Measurements from ENCODE around the gene FBXO31. TPM values are rescaled to one million over a fixed set of nuclear protein-coding genes. Genes with fewer than 3 reads are reported as not detected.

FBXO31 gene
- total RNA-seq, 1 experiment from 2014 or later: 18.8 TPM

DNA sequence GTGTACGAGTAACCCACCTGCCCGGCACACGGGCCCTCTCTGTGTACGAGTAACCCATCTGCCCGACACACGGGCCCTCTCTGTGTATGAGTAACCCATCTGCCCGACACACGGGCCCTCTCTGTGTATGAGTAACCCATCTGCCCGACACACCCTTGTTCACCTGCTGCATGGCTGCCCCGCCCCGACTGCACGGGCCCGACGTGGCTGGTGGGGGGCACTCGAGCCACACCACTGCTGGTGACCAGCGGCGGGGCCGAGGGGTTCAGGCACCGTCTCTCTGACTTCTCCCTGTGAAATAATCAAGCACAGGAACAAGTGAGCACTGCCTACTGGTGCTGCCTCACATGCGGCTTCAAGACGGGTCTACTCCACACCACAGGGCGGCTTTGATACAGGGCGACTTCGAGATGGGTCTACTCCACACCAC is 30.7 kb upstream of the FBXO31 start:
- POLR2A ChIA-PET (ENCODE audit: unreplicated experiment): no interaction called here
- peaks cover 5% of the 10 kb centered on the region for H4K20me1 ChIP-seq (ENCODE audit: insufficient read depth)
- H3F3A ChIP-seq (ENCODE audit: insufficient read depth, low read depth): no peaks in the 10 kb centered on the region
- no peaks in the 10 kb centered on the region for H3K9me2 ChIP-seq (ENCODE audit: insufficient read depth)
- H3K9me3 ChIP-seq (ENCODE audit: insufficient read depth, low read depth): no peaks in the 10 kb centered on the region
- TF ChIP-seq CTCF (conservative IDR thresholded peaks at IDR 0.05) (no peak), EZH2 (IDR thresholded peaks at IDR 0.05; ENCODE audit: low read depth) (no peak)
- no peaks in the 10 kb centered on the region for H3K79me2 ChIP-seq (ENCODE audit: low read depth)
- no TSS peak for BruUV-seq (replicated peaks)
- intact Hi-C loops (cut with micrococcal nuclease; ENCODE audit: unreplicated experiment): no loop called here
- DNase-seq: no peak
- no peaks in the 10 kb centered on the region for H3K4me1 ChIP-seq (replicated peaks; ENCODE audit: insufficient read depth)
- H3K4me2 ChIP-seq: no peak overlapping the region
- no peak overlapping the region for H3K27ac ChIP-seq
- H3K4me3 ChIP-seq: no peak overlapping the region
- H3K36me3 ChIP-seq (ENCODE audit: low read depth): no peaks in the 10 kb centered on the region
- CTCF ChIA-PET: no interaction called here
- no peak overlapping the region for H2AFZ ChIP-seq
- H3K27me3 ChIP-seq (ENCODE audit: insufficient read depth, low read depth): no peaks in the 10 kb centered on the region

- Histone ChIP-seq H3K79me2 (ENCODE audit: low read depth) (no peaks in the 10 kb centered on the region), H3K9me3 (ENCODE audit: insufficient read depth, low read depth) (no peaks in the 10 kb centered on the region), H2AFZ (no peak overlapping the region), H3F3A (ENCODE audit: insufficient read depth, low read depth) (peaks cover 5% of the 10 kb centered on the region; the same call in 1 of the 2 replicates), H3K4me3 (no peak overlapping the region), H4K20me1 (ENCODE audit: insufficient read depth) (peaks cover 5% of the 10 kb centered on the region), H3K27ac (no peak overlapping the region), H3K9me2 (ENCODE audit: insufficient read depth) (no peaks in the 10 kb centered on the region), H3K4me1 (replicated peaks; ENCODE audit: insufficient read depth) (no peaks in the 10 kb centered on the region), H3K4me2 (no peak overlapping the region), H3K27me3 (ENCODE audit: insufficient read depth, low read depth) (no peaks in the 10 kb centered on the region), H3K36me3 (ENCODE audit: low read depth) (no peaks in the 10 kb centered on the region)
- DNase-seq: no peak
- intact Hi-C loops (cut with micrococcal nuclease; ENCODE audit: unreplicated experiment): no loop called here
- ChIA-PET POLR2A (ENCODE audit: unreplicated experiment) (no interaction called here), CTCF (no interaction called here)
- BruUV-seq (replicated peaks): no TSS peak
- TF ChIP-seq EZH2 (IDR thresholded peaks at IDR 0.05; ENCODE audit: low read depth): no peak
- no peak for TF ChIP-seq CTCF (conservative IDR thresholded peaks at IDR 0.05)
Measured at GRCh38 chr16:87412996-87413421, 29.4 kb upstream of the FBXO31 start.

DNA sequence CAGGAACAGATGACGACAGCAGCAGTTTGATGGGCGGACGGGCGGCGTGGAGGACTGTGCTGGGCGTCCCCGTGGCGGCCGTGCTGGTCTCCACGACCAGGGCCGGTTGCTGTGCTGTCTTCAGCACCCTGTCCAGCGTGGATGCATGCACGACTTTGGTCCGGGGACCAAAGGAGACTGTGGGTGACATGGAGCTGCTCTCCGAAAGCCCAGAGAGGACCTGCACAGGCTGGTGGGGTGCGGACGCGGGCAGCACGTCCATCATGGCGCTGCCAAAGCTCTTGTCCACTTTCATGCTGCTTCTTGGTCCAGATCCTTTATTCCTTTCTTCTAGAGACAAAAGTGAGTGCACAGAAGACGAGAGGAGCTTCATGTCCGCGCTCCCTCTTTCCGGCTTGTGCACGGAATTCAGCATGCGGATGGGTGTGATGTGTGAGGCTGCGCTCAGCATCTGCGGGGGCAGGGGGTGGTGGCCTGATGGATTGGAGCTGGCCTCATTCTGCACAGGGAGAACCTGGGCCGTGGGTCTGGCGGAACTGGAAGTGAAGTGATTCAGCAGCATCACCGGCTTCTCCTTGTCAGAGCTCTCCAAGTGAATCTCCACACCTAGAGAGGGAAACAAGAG is 28.9 kb upstream of the FBXO31 start:
- H3K27me3 ChIP-seq (ENCODE audit: insufficient read depth, low read depth): no peaks in the 10 kb centered on the region
- intact Hi-C loops (cut with micrococcal nuclease; ENCODE audit: unreplicated experiment): no loop called here
- ChIA-PET POLR2A (ENCODE audit: unreplicated experiment) (no interaction called here), CTCF (no interaction called here)
- no peak for DNase-seq
- no peaks in the 10 kb centered on the region for H3K79me2 ChIP-seq (ENCODE audit: low read depth)
- no peak overlapping the region for H3K4me3 ChIP-seq
- no peaks in the 10 kb centered on the region for H3K9me2 ChIP-seq (ENCODE audit: insufficient read depth)
- peaks cover 10% of the 10 kb centered on the region; the same call in 1 of the 2 replicates for H3F3A ChIP-seq (ENCODE audit: insufficient read depth, low read depth)
- H2AFZ ChIP-seq: no peak overlapping the region
- no peaks in the 10 kb centered on the region for H3K36me3 ChIP-seq (ENCODE audit: low read depth)
- no peaks in the 10 kb centered on the region for H3K9me3 ChIP-seq (ENCODE audit: insufficient read depth, low read depth)
- H4K20me1 ChIP-seq (ENCODE audit: insufficient read depth): no peaks in the 10 kb centered on the region; the same call in none of the 2 replicates
- H3K4me1 ChIP-seq (replicated peaks; ENCODE audit: insufficient read depth): no peaks in the 10 kb centered on the region
- no peak overlapping the region for H3K4me2 ChIP-seq
- BruUV-seq (replicated peaks): no TSS peak
- no peak overlapping the region for H3K27ac ChIP-seq
- TF ChIP-seq EZH2 (IDR thresholded peaks at IDR 0.05; ENCODE audit: low read depth) (no peak), CTCF (conservative IDR thresholded peaks at IDR 0.05) (no peak)

All from PC-9 (cell line).